Measurements from ENCODE around the gene B4GALT5.

B4GALT5 gene

GRCh38 chr20:49690899-49691620 lies 22.6 kb downstream of the B4GALT5 start:
- Mint-ChIP-seq H3K27me3 (ENCODE audit: low read depth) (no peaks in the 10 kb centered on the region), H3K4me1 (ENCODE audit: low read depth) (peaks cover 22% of the 10 kb centered on the region), H3K36me3 (ENCODE audit: low read depth) (peaks cover 1% of the 10 kb centered on the region), H3K4me3 (no peak overlapping the region), H3K27ac (no peak overlapping the region), H3K9me3 (no peaks in the 10 kb centered on the region)
- DNase-seq (ENCODE audit: low spot score) = no peak

GRCh38 chr20:49687595-49688567 lies 25.8 kb downstream of the B4GALT5 start:
- H3K4me1 Mint-ChIP-seq (ENCODE audit: low read depth) = peaks cover 27% of the 10 kb centered on the region
- peaks cover 2% of the 10 kb centered on the region for H3K36me3 Mint-ChIP-seq (ENCODE audit: low read depth)
- no peak for DNase-seq (ENCODE audit: low spot score)
- no peaks in the 10 kb centered on the region for H3K27me3 Mint-ChIP-seq (ENCODE audit: low read depth)
- peak overlapping the region; percentile 7 for H3K27ac Mint-ChIP-seq
- no peak overlapping the region for H3K4me3 Mint-ChIP-seq
- H3K9me3 Mint-ChIP-seq = no peaks in the 10 kb centered on the region

- no peak for DNase-seq (ENCODE audit: low spot score)
Observed at GRCh38 chr20:49685809-49686208, 27.9 kb downstream of the B4GALT5 start.

GRCh38 chr20:49685161-49685601 lies 28.5 kb downstream of the B4GALT5 start:
- Mint-ChIP-seq H3K27me3 (ENCODE audit: low read depth) (no peaks in the 10 kb centered on the region), H3K36me3 (ENCODE audit: low read depth) (peaks cover 10% of the 10 kb centered on the region), H3K9me3 (no peaks in the 10 kb centered on the region), H3K27ac (no peak overlapping the region), H3K4me1 (ENCODE audit: low read depth) (peaks cover 37% of the 10 kb centered on the region), H3K4me3 (no peak overlapping the region)
- no peak for DNase-seq (ENCODE audit: low spot score)

More at GRCh38 chr20:49685809-49686208, 27.9 kb downstream of the B4GALT5 start:
- no peak overlapping the region for H3K4me3 Mint-ChIP-seq
- H3K27ac Mint-ChIP-seq = no peak overlapping the region
- no peaks in the 10 kb centered on the region for H3K27me3 Mint-ChIP-seq (ENCODE audit: low read depth)
- peaks cover 35% of the 10 kb centered on the region for H3K4me1 Mint-ChIP-seq (ENCODE audit: low read depth)
- H3K9me3 Mint-ChIP-seq = no peaks in the 10 kb centered on the region
- H3K36me3 Mint-ChIP-seq (ENCODE audit: low read depth) = peaks cover 10% of the 10 kb centered on the region

- Mint-ChIP-seq H3K4me1 (ENCODE audit: low read depth) (peaks cover 40% of the 10 kb centered on the region), H3K27me3 (ENCODE audit: low read depth) (no peaks in the 10 kb centered on the region), H3K4me3 (no peak overlapping the region), H3K9me3 (no peaks in the 10 kb centered on the region), H3K27ac (peak overlapping the region; percentile 47), H3K36me3 (ENCODE audit: low read depth) (peaks cover 10% of the 10 kb centered on the region)
- no peak for DNase-seq (ENCODE audit: low spot score)
Observed at GRCh38 chr20:49684335-49684997, 29.2 kb downstream of the B4GALT5 start.

GRCh38 chr20:49682798-49683197 lies 30.9 kb downstream of the B4GALT5 start:
- no peaks in the 10 kb centered on the region for H3K27me3 Mint-ChIP-seq (ENCODE audit: low read depth)
- peaks cover 46% of the 10 kb centered on the region for H3K4me1 Mint-ChIP-seq (ENCODE audit: low read depth)
- H3K4me3 Mint-ChIP-seq = no peak overlapping the region
- peaks cover 12% of the 10 kb centered on the region for H3K36me3 Mint-ChIP-seq (ENCODE audit: low read depth)
- DNase-seq (ENCODE audit: low spot score) = no peak
- H3K27ac Mint-ChIP-seq = no peak overlapping the region
- H3K9me3 Mint-ChIP-seq = no peaks in the 10 kb centered on the region

- H3K4me3 Mint-ChIP-seq = no peak overlapping the region
- H3K27me3 Mint-ChIP-seq (ENCODE audit: low read depth) = no peaks in the 10 kb centered on the region
- peaks cover 48% of the 10 kb centered on the region for H3K4me1 Mint-ChIP-seq (ENCODE audit: low read depth)
- H3K9me3 Mint-ChIP-seq = no peaks in the 10 kb centered on the region
- H3K36me3 Mint-ChIP-seq (ENCODE audit: low read depth) = peaks cover 12% of the 10 kb centered on the region
- no peak overlapping the region for H3K27ac Mint-ChIP-seq
- no peak for DNase-seq (ENCODE audit: low spot score)
Observed at GRCh38 chr20:49682278-49682677, 31.4 kb downstream of the B4GALT5 start.

GRCh38 chr20:49681850-49682216 lies 31.8 kb downstream of the B4GALT5 start:
- Mint-ChIP-seq H3K9me3 (no peaks in the 10 kb centered on the region), H3K27ac (no peak overlapping the region), H3K36me3 (ENCODE audit: low read depth) (peaks cover 12% of the 10 kb centered on the region), H3K27me3 (ENCODE audit: low read depth) (no peaks in the 10 kb centered on the region), H3K4me3 (no peak overlapping the region), H3K4me1 (ENCODE audit: low read depth) (peaks cover 53% of the 10 kb centered on the region)
- DNase-seq (ENCODE audit: low spot score) = no peak

- Mint-ChIP-seq H3K9me3 (no peaks in the 10 kb centered on the region), H3K27ac (no peak overlapping the region), H3K4me3 (no peak overlapping the region), H3K4me1 (ENCODE audit: low read depth) (peaks cover 58% of the 10 kb centered on the region), H3K27me3 (ENCODE audit: low read depth) (no peaks in the 10 kb centered on the region), H3K36me3 (ENCODE audit: low read depth) (peaks cover 12% of the 10 kb centered on the region)
- no peak for DNase-seq (ENCODE audit: low spot score)
Observed at GRCh38 chr20:49680484-49680883, 33.2 kb downstream of the B4GALT5 start.

- Mint-ChIP-seq H3K4me1 (ENCODE audit: low read depth) (peaks cover 59% of the 10 kb centered on the region), H3K27ac (no peak overlapping the region), H3K9me3 (no peaks in the 10 kb centered on the region), H3K36me3 (ENCODE audit: low read depth) (peaks cover 12% of the 10 kb centered on the region), H3K27me3 (ENCODE audit: low read depth) (no peaks in the 10 kb centered on the region), H3K4me3 (no peak overlapping the region)
- DNase-seq (ENCODE audit: low spot score) = no peak
Observed at GRCh38 chr20:49679634-49680033, 34.0 kb downstream of the B4GALT5 start.

- Mint-ChIP-seq H3K27me3 (ENCODE audit: low read depth) (no peaks in the 10 kb centered on the region), H3K4me3 (peak overlapping the region; percentile 56), H3K9me3 (no peaks in the 10 kb centered on the region), H3K36me3 (ENCODE audit: low read depth) (peaks cover 15% of the 10 kb centered on the region), H3K27ac (peak overlapping the region; percentile 85), H3K4me1 (ENCODE audit: low read depth) (peaks cover 63% of the 10 kb centered on the region)
- DNase-seq (ENCODE audit: low spot score) = no peak
Observed at GRCh38 chr20:49677777-49678758, 35.6 kb downstream of the B4GALT5 start.

GRCh38 chr20:49676581-49677291 lies 36.9 kb downstream of the B4GALT5 start:
- DNase-seq (ENCODE audit: low spot score) = peak; percentile 35
- peaks cover 72% of the 10 kb centered on the region for H3K4me1 Mint-ChIP-seq (ENCODE audit: low read depth)
- H3K4me3 Mint-ChIP-seq = peak overlapping the region; percentile 56
- H3K9me3 Mint-ChIP-seq = no peaks in the 10 kb centered on the region
- H3K36me3 Mint-ChIP-seq (ENCODE audit: low read depth) = peaks cover 14% of the 10 kb centered on the region
- H3K27me3 Mint-ChIP-seq (ENCODE audit: low read depth) = no peaks in the 10 kb centered on the region
- peak overlapping the region; percentile 85 for H3K27ac Mint-ChIP-seq

Measured in T-helper 2 cell treated with Interferon-gamma antibody and Interleukin-4, amounts not matched to agents 5 μg/mL and 100 μg/mL, for 36 hours (primary cell).